ENCODE measurements around the gene EID2B. TPM values are rescaled to one million over a fixed set of nuclear protein-coding genes. Genes with fewer than 3 reads are reported as not detected.

Gene EID2B
- total RNA-seq, 1 experiment from 2014 or later, result 3.4 TPM

GRCh38 chr19:39553082-39553652 lies 20.5 kb upstream of the EID2B start:
- Histone ChIP-seq H3K27ac (ENCODE audit: low read depth, low read length, poor library complexity, severe bottlenecking) (no peak overlapping the region), H3K4me1 (ENCODE audit: insufficient read depth, low read length, poor library complexity, severe bottlenecking) (no peaks in the 10 kb centered on the region), H3K27me3 (replicated peaks; ENCODE audit: insufficient read depth, low read depth, low read length, poor library complexity) (peaks cover 7% of the 10 kb centered on the region), H3K9me3 (ENCODE audit: low read depth, low read length, poor library complexity, severe bottlenecking) (no peaks in the 10 kb centered on the region), H3K4me3 (ENCODE audit: low read depth, low read length, poor library complexity, severe bottlenecking) (no peak overlapping the region), H3K36me3 (ENCODE audit: insufficient read depth, low read length, poor library complexity, severe bottlenecking) (no peaks in the 10 kb centered on the region)
- intact Hi-C loops (cut with micrococcal nuclease; ENCODE audit: unreplicated experiment), result no loop called here
- no peak for TF ChIP-seq CTCF (conservative IDR thresholded peaks at IDR 0.05; ENCODE audit: low read depth, low read length)
- ChIA-PET POLR2A (ENCODE audit: low non-redundant PET) (no interaction called here), CTCF (no interaction called here)
- no TSS peak for BruUV-seq (replicated peaks)
- no peak for DNase-seq (ENCODE audit: low spot score)

- ChIA-PET POLR2A (ENCODE audit: low non-redundant PET) (no interaction called here), CTCF (interaction anchor here (0.7 kb wide), 1 partner anchor 97 kb away, joined by 3 read pairs; no protein-coding TSS in a partner anchor)
- Histone ChIP-seq H3K4me1 (ENCODE audit: insufficient read depth, low read length, poor library complexity, severe bottlenecking) (no peaks in the 10 kb centered on the region), H3K27me3 (replicated peaks; ENCODE audit: insufficient read depth, low read depth, low read length, poor library complexity) (peaks cover 14% of the 10 kb centered on the region), H3K36me3 (ENCODE audit: insufficient read depth, low read length, poor library complexity, severe bottlenecking) (no peaks in the 10 kb centered on the region), H3K27ac (ENCODE audit: low read depth, low read length, poor library complexity, severe bottlenecking) (no peak overlapping the region), H3K9me3 (ENCODE audit: low read depth, low read length, poor library complexity, severe bottlenecking) (no peaks in the 10 kb centered on the region), H3K4me3 (ENCODE audit: low read depth, low read length, poor library complexity, severe bottlenecking) (no peak overlapping the region)
- BruUV-seq (replicated peaks), result no TSS peak
- TF ChIP-seq CTCF (conservative IDR thresholded peaks at IDR 0.05; ENCODE audit: low read depth, low read length), result no peak
- no peak for TF ChIP-seq EZH2 (IDR thresholded peaks at IDR 0.05; ENCODE audit: borderline replicate concordance, low read depth, low read length, poor library complexity, severe bottlenecking)
- DNase-seq (ENCODE audit: low spot score), result no peak
- intact Hi-C loops (cut with micrococcal nuclease; ENCODE audit: unreplicated experiment), result no loop called here
Measured at GRCh38 chr19:39550197-39550596, 17.5 kb upstream of the EID2B start.

GRCh38 chr19:39546599-39546998 lies 13.9 kb upstream of the EID2B start:
- Histone ChIP-seq H3K9me3 (ENCODE audit: low read depth, low read length, poor library complexity, severe bottlenecking) (no peaks in the 10 kb centered on the region), H3K36me3 (ENCODE audit: insufficient read depth, low read length, poor library complexity, severe bottlenecking) (no peaks in the 10 kb centered on the region), H3K27ac (ENCODE audit: low read depth, low read length, poor library complexity, severe bottlenecking) (no peak overlapping the region), H3K4me1 (ENCODE audit: insufficient read depth, low read length, poor library complexity, severe bottlenecking) (peaks cover 10% of the 10 kb centered on the region), H3K4me3 (ENCODE audit: low read depth, low read length, poor library complexity, severe bottlenecking) (no peak overlapping the region), H3K27me3 (replicated peaks; ENCODE audit: insufficient read depth, low read depth, low read length, poor library complexity) (peaks cover 10% of the 10 kb centered on the region)
- no peak for DNase-seq (ENCODE audit: low spot score)
- TF ChIP-seq CTCF (conservative IDR thresholded peaks at IDR 0.05; ENCODE audit: low read depth, low read length) (no peak), EZH2 (IDR thresholded peaks at IDR 0.05; ENCODE audit: borderline replicate concordance, low read depth, low read length, poor library complexity, severe bottlenecking) (no peak)
- no TSS peak for BruUV-seq (replicated peaks)
- ChIA-PET CTCF (no interaction called here), POLR2A (ENCODE audit: low non-redundant PET) (no interaction called here)
- intact Hi-C loops (cut with micrococcal nuclease; ENCODE audit: unreplicated experiment), result no loop called here

All from A673 (cell line).